Mesenchymal stem cell (in vitro differentiated cells and primary cell): ENCODE measurements around the gene RBM17.
"Not testable (repeated sequence)": the region's sequence is repeated elsewhere in the genome, so short reads cannot be mapped to it uniquely, and the experiment has no call there.

ENCODE experiments used
- DNase-seq: peaks from one replicate; pipeline ENCODE4 v3.0.0-alpha.2; 2013
- H2AFZ ChIP-seq: one replicate; pipeline ENCODE4 v1.6.1; 2013; ENCODE audit warnings: low read depth, mild to moderate bottlenecking, control low read depth, inconsistent platforms, low read length, moderate library complexity
- H2AK5ac ChIP-seq: 2 replicates; pipeline ENCODE4 v1.6.1; 2013; ENCODE audit warnings: low read length, moderate library complexity, mild to moderate bottlenecking, inconsistent platforms; ENCODE audit not compliant: severe bottlenecking
- H2BK120ac ChIP-seq: one replicate; pipeline ENCODE4 v1.6.1; 2013; ENCODE audit warnings: low read depth, mild to moderate bottlenecking, inconsistent platforms, low read length, moderate library complexity
- H2BK12ac ChIP-seq, 2 experiments: one replicate each; pipeline ENCODE4 v1.6.1; 2013; ENCODE audit warnings: inconsistent platforms in 2 of 2, low read length in 2 of 2, mild to moderate bottlenecking in 2 of 2, moderate library complexity in 2 of 2, control low read depth in 1 of 2
- H2BK15ac ChIP-seq: one replicate; pipeline ENCODE4 v1.6.1; 2013; ENCODE audit warnings: mild to moderate bottlenecking, low read depth, inconsistent platforms; ENCODE audit not compliant: poor library complexity, severe bottlenecking
- H2BK5ac ChIP-seq: 2 replicates; pipeline ENCODE4 v1.6.1; 2013; ENCODE audit warnings: low read depth, mild to moderate bottlenecking, low read length, control low read depth, inconsistent platforms; ENCODE audit not compliant: poor library complexity, severe bottlenecking
- H3K14ac ChIP-seq, 2 experiments: one replicate each; pipeline ENCODE4 v1.6.1; 2013; ENCODE audit warnings: inconsistent platforms in 2 of 2, low read length in 2 of 2, control low read depth in 1 of 2, mild to moderate bottlenecking in 1 of 2, moderate library complexity in 1 of 2
- H3K18ac ChIP-seq, 2 experiments: one replicate each; pipeline ENCODE4 v1.6.1; 2013; ENCODE audit warnings: inconsistent platforms in 2 of 2, low read length in 2 of 2, control low read depth in 1 of 2, low read depth in 1 of 2, mild to moderate bottlenecking in 1 of 2
- H3K23ac ChIP-seq, 2 experiments: one replicate each; pipeline ENCODE4 v1.6.1; 2013; ENCODE audit warnings: inconsistent platforms in 2 of 2, low read length in 2 of 2, mild to moderate bottlenecking in 2 of 2, moderate library complexity in 2 of 2, control low read depth in 1 of 2
- H3K27ac ChIP-seq: 2 replicates; pipeline ENCODE4 v1.5.1; 2013; ENCODE audit warnings: mild to moderate bottlenecking, moderate library complexity, low read length, control low read depth, inconsistent platforms; ENCODE audit not compliant: poor library complexity, severe bottlenecking
- H3K27me3 ChIP-seq, 2 experiments: 2 replicates each; pipeline versions ENCODE4 v1.6.1 to v1.7.0; 2013; ENCODE audit warnings: low read length in 2 of 2, mild to moderate bottlenecking in 2 of 2, moderate library complexity in 2 of 2, control low read depth in 1 of 2, inconsistent platforms in 1 of 2; ENCODE audit not compliant: control insufficient read depth in 1 of 2, insufficient read depth in 1 of 2
- H3K36me3 ChIP-seq, 2 experiments: 2 replicates each; pipeline versions ENCODE4 v1.6.1 to v1.7.0; 2013; ENCODE audit warnings: low read length in 2 of 2, control low read depth in 1 of 2, inconsistent platforms in 1 of 2, low read depth in 1 of 2, mild to moderate bottlenecking in 1 of 2; ENCODE audit not compliant: insufficient read depth in 2 of 2, control insufficient read depth in 1 of 2
- H3K4ac ChIP-seq, 2 experiments: one replicate each; pipeline ENCODE4 v1.6.1; 2013; ENCODE audit warnings: inconsistent platforms in 2 of 2, low read length in 2 of 2, mild to moderate bottlenecking in 2 of 2, moderate library complexity in 2 of 2, control low read depth in 1 of 2, low read depth in 1 of 2
- H3K4me1 ChIP-seq: 2 replicates; pipeline ENCODE4 v1.6.1; 2013; ENCODE audit warnings: low read depth, low read length, control low read depth; ENCODE audit not compliant: control insufficient read depth, insufficient read depth
- H3K4me2 ChIP-seq: 2 replicates; pipeline ENCODE4 v1.6.1; 2013; ENCODE audit warnings: low read length, mild to moderate bottlenecking, inconsistent platforms; ENCODE audit not compliant: poor library complexity, severe bottlenecking
- H3K4me3 ChIP-seq, 2 experiments: 2 replicates each; pipeline versions ENCODE4 v1.5.1 to v1.7.0; 2013; ENCODE audit warnings: low read length in 2 of 2, mild to moderate bottlenecking in 2 of 2, control low read depth in 1 of 2, low read depth in 1 of 2; ENCODE audit not compliant: insufficient read depth in 1 of 2
- H3K79me1 ChIP-seq: replicated peaks from 2 replicates; pipeline ENCODE4 v1.6.1; 2013; ENCODE audit warnings: mild to moderate bottlenecking, control low read depth, low read length, inconsistent platforms; ENCODE audit not compliant: poor library complexity, severe bottlenecking
- H3K9ac ChIP-seq: 2 replicates; pipeline ENCODE4 v1.7.0; 2013; ENCODE audit warnings: mild to moderate bottlenecking, low read length, moderate library complexity
- H3K9me3 ChIP-seq: 2 replicates; pipeline ENCODE4 v1.7.0; 2013; ENCODE audit warnings: mild to moderate bottlenecking, low read length; ENCODE audit not compliant: control insufficient read depth
- H4K8ac ChIP-seq: one replicate; pipeline ENCODE4 v1.6.1; 2013; ENCODE audit warnings: inconsistent platforms, mild to moderate bottlenecking, low read length, moderate library complexity
- H4K91ac ChIP-seq: one replicate; pipeline ENCODE4 v1.6.1; 2013; ENCODE audit warnings: mild to moderate bottlenecking, low read length, inconsistent platforms
- WGBS: methylation state at CpG from one replicate; pipeline ENCODE4 v1.1.7; 2013; ENCODE audit warnings: mixed read lengths; 5-methylcytosine and 5-hydroxymethylcytosine counted together

Gene RBM17

DNA sequence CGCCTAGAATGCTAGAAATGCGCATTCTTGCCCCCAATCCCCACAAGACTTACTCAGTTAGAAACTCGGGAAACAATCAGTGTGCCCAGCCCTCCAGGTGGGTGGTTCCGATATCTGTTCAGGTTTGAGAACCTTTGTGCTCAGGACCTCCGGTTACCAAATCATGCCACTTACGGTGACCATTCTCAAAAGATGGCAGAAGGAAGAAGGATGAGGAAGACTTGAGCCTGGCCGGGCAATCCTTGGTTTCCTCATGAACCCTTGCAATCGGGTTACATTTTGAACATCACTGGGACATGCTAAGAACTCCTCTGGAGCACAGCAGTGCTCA, 52.1 kb downstream of the RBM17 start:
- Histone ChIP-seq H3K36me3 (peaks cover 0 to 4% of the 10 kb centered on the region in 2 experiments), H3K4ac (no peak overlapping the region), H3K9me3 (no peaks in the 10 kb centered on the region), H2BK12ac (no peak overlapping the region), H3K9ac (peak overlapping the region; percentile 52), H3K14ac (no peak overlapping the region), H2AFZ (no peak overlapping the region), H2BK120ac (no peak overlapping the region), H3K4me3 (peak overlapping the region in 1 of 2 experiments; percentile 76), H3K79me1 (peaks cover 7% of the 10 kb centered on the region), H2BK15ac (no peak overlapping the region), H3K27me3 (peaks cover 4 to 31% of the 10 kb centered on the region in 2 experiments), H3K23ac (no peak overlapping the region), H4K8ac (no peak overlapping the region), H4K91ac (no peak overlapping the region), H2AK5ac (peak overlapping the region; percentile 62), H3K27ac (peak overlapping the region; percentile 10), H2BK5ac (no peak overlapping the region), H3K4me2 (peak overlapping the region; percentile 74), H3K18ac (peak overlapping the region in 1 of 2 experiments; percentile 50), H3K4me1 (peaks cover 39% of the 10 kb centered on the region)
- WGBS = 73% methylated on average over 8 of the region's 8 CpGs
- no peak for DNase-seq

GRCh38 chr10:6141296-6142151, 52.7 kb downstream of the RBM17 start:
- peak overlapping the region; percentile 52 for H3K9ac ChIP-seq
- H3K4me2 ChIP-seq = peak overlapping the region; percentile 74
- H3K27ac ChIP-seq = peak overlapping the region; percentile 66
- H3K27me3 ChIP-seq = peaks cover 4 to 31% of the 10 kb centered on the region in 2 experiments
- H2AFZ ChIP-seq = no peak overlapping the region
- H3K4me1 ChIP-seq = peaks cover 39% of the 10 kb centered on the region
- peak overlapping the region; percentile 29 for H4K8ac ChIP-seq
- H3K79me1 ChIP-seq = peaks cover 9% of the 10 kb centered on the region
- peak overlapping the region in 1 of 2 experiments; percentile 60 for H3K4ac ChIP-seq
- H2BK5ac ChIP-seq = no peak overlapping the region
- DNase-seq = peak; percentile 89
- H2BK15ac ChIP-seq = peak overlapping the region; percentile 88
- H3K23ac ChIP-seq = no peak overlapping the region
- H3K4me3 ChIP-seq = peak overlapping the region; percentile 44 to 76
- H2AK5ac ChIP-seq = no peak overlapping the region
- H3K9me3 ChIP-seq = no peaks in the 10 kb centered on the region
- H2BK12ac ChIP-seq = peak overlapping the region; percentile 52 to 60
- peaks cover 0 to 4% of the 10 kb centered on the region in 2 experiments for H3K36me3 ChIP-seq
- no peak overlapping the region for H3K14ac ChIP-seq
- 42% methylated on average over 29 of the region's 30 CpGs for WGBS
- peak overlapping the region; percentile 50 for H2BK120ac ChIP-seq
- H4K91ac ChIP-seq = no peak overlapping the region
- H3K18ac ChIP-seq = peak overlapping the region in 1 of 2 experiments; percentile 70

- not testable (repeated sequence) for H2BK12ac ChIP-seq, H2AFZ ChIP-seq, H3K36me3 ChIP-seq, H2AK5ac ChIP-seq, H4K8ac ChIP-seq, H3K4me2 ChIP-seq, H3K9me3 ChIP-seq, H3K27ac ChIP-seq, H3K14ac ChIP-seq, H2BK5ac ChIP-seq, H3K4ac ChIP-seq, H4K91ac ChIP-seq, H3K23ac ChIP-seq, DNase-seq, H3K18ac ChIP-seq
- H3K9ac ChIP-seq = peak overlapping the region; percentile 52
- peaks cover 37% of the 10 kb centered on the region for H3K4me1 ChIP-seq
- H2BK15ac ChIP-seq = peak overlapping the region; percentile 20
- WGBS = 80% methylated on average over 7 of the region's 7 CpGs
- H3K4me3 ChIP-seq = peak overlapping the region in 1 of 2 experiments; percentile 76
- peak overlapping the region; percentile 50 for H2BK120ac ChIP-seq
- H3K27me3 ChIP-seq = peaks cover 4 to 31% of the 10 kb centered on the region in 2 experiments
- peaks cover 11% of the 10 kb centered on the region for H3K79me1 ChIP-seq
Observed at GRCh38 chr10:6142186-6142585, 53.4 kb downstream of the RBM17 start.

- no peak overlapping the region for H3K9ac ChIP-seq
- H4K91ac ChIP-seq = peak overlapping the region; percentile 1
- no peak overlapping the region for H2BK15ac ChIP-seq
- peaks cover 37% of the 10 kb centered on the region for H3K4me1 ChIP-seq
- H2BK120ac ChIP-seq = no peak overlapping the region
- H3K36me3 ChIP-seq = peaks cover 0 to 4% of the 10 kb centered on the region in 2 experiments
- H3K23ac ChIP-seq = no peak overlapping the region
- H3K27me3 ChIP-seq = peaks cover 4 to 31% of the 10 kb centered on the region in 2 experiments
- no peak overlapping the region for H2AK5ac ChIP-seq
- H2BK5ac ChIP-seq = no peak overlapping the region
- DNase-seq = no peak
- H3K27ac ChIP-seq = no peak overlapping the region
- H3K4me2 ChIP-seq = no peak overlapping the region
- H3K18ac ChIP-seq = peak overlapping the region in 1 of 2 experiments; percentile 41
- H3K4ac ChIP-seq = no peak overlapping the region
- peak overlapping the region in 1 of 2 experiments; percentile 8 for H2BK12ac ChIP-seq
- peak overlapping the region in 1 of 2 experiments; percentile 76 for H3K4me3 ChIP-seq
- no peak overlapping the region for H3K14ac ChIP-seq
- H4K8ac ChIP-seq = no peak overlapping the region
- H3K9me3 ChIP-seq = no peaks in the 10 kb centered on the region
- H3K79me1 ChIP-seq = peaks cover 15% of the 10 kb centered on the region
- WGBS = 88% methylated on average over 7 of the region's 7 CpGs
- H2AFZ ChIP-seq = no peak overlapping the region
Observed at GRCh38 chr10:6142644-6143043, 53.8 kb downstream of the RBM17 start.
